Heart left ventricle (tissue), 16 donors: ENCODE measurements around the gene CD2BP2. TPM values are rescaled to one million over a fixed set of nuclear protein-coding genes. Genes with fewer than 3 reads are reported as not detected.
A peak's percentile ranks its signal among the peaks of the same experiment; 100 is the strongest.
"Not testable (repeated sequence)": the region's sequence is repeated elsewhere in the genome, so short reads cannot be mapped to it uniquely, and the experiment has no call there.

ENCODE experiments used
- ATAC-seq, 4 donors: fragments of 200-7000 bp; cut with Tn5 transposase; one replicate each; pipeline ENCODE4 v1.9.1; 2020 to 2022; ENCODE audit warnings: moderate library complexity in 4 of 4, mild to moderate bottlenecking in 3 of 4, moderate number of reproducible peaks in 1 of 4
- DNase-seq, 5 donors: peaks; one replicate each; pipeline ENCODE4 v3.0.0-alpha.2; 2020
- H3K27ac ChIP-seq, 12 donors: fragments of 200-600 bp; sonication (generic) in 4 of 12; one replicate each; pipeline versions ENCODE4 v1.5.0 to v1.8.0; 2016 to 2022; ENCODE audit warnings: mild to moderate bottlenecking in 2 of 12
- H3K27me3 ChIP-seq, 9 donors: fragments of 200-600 bp; sonication (generic) in 2 of 9; one replicate each; pipeline versions ENCODE4 v1.5.1 to v1.8.0; 2016 to 2022; ENCODE audit warnings: mild to moderate bottlenecking in 3 of 9
- H3K36me3 ChIP-seq, 9 donors: fragments of 200-600 bp; sonication (generic) in 2 of 9; one replicate each; pipeline versions ENCODE4 v1.5.0 to v1.8.0; 2018 to 2022; ENCODE audit warnings: mild to moderate bottlenecking in 2 of 9
- H3K4me1 ChIP-seq, 12 donors: fragments of 200-600 bp; sonication (generic) in 4 of 12; one replicate each; pipeline versions ENCODE4 v1.5.0 to v1.8.0; 2016 to 2022; ENCODE audit warnings: mild to moderate bottlenecking in 3 of 12
- H3K4me3 ChIP-seq, 12 donors: fragments of 200-600 bp; sonication (generic) in 4 of 12; one replicate each; pipeline versions ENCODE4 v1.5.0 to v1.8.0; 2017 to 2022; ENCODE audit warnings: mild to moderate bottlenecking in 9 of 12, moderate library complexity in 4 of 12
- H3K9me3 ChIP-seq, 12 donors: fragments of 200-600 bp; sonication (generic) in 4 of 12; one replicate each; pipeline versions ENCODE4 v1.5.0 to v1.8.0; 2016 to 2022; ENCODE audit warnings: mild to moderate bottlenecking in 1 of 12
- CTCF ChIP-seq, 12 donors: fragments of 200-600 bp; sonication (generic) in 4 of 12; IDR thresholded peaks; one replicate each; pipeline versions ENCODE4 v1.5.0 to v1.8.0; 2018 to 2022; ENCODE audit warnings: antibody characterized with exemption in 12 of 12, mild to moderate bottlenecking in 5 of 12
- POLR2A ChIP-seq, 2 donors: fragments of 450-650 bp; IDR thresholded peaks; one replicate each; pipeline ENCODE4 v1.6.1; 2017; ENCODE audit warnings: antibody characterized with exemption in 2 of 2, mild to moderate bottlenecking in 2 of 2, moderate library complexity in 2 of 2
- WGBS, 4 donors: extraction: QIAGEN DNeasy Blood & Tissue Kit in 2 of 4; methylation state at CpG; one replicate each; pipeline versions ENCODE4 v1.1.5 to v1.1.7; 2013 to 2018; 5-methylcytosine and 5-hydroxymethylcytosine counted together
- intact Hi-C, 10 donors: fragments of 100-400 bp; cut with DNase I; formaldehyde crosslinking; loops; one replicate each; pipeline versions ENCODE4 v1.11.1 to v1.14.2; 2022
- polyA plus RNA-seq, 2 donors: library from polyadenylated mRNA; stranded (reverse); fragments of 200-250 nt; gene quantifications; one replicate each; pipeline ENCODE4 v1.2.3, GENCODE V29; 2013
- total RNA-seq, 9 donors: library from RNA; depleted of rRNA in 2 of 9; stranded (reverse); fragments of >200 nt in 2 of 9; fragmentation: NEBNext Ultra II Directional in 3 of 9; extraction: Animal tissue kit (Norgen Biotek cat#: 25700) in 3 of 9; gene quantifications; one replicate each; pipeline versions ENCODE4 v1.1.0 to v1.2.4, GENCODE V29; 2016 to 2023
- donor health status: ischemic (EF 13 %, LVEDD 7.1; RV severe dilation, severe dysfunction).
- donor health status: healthy with polysubstance abuse.
- donor health status: DM: no; HTN: yes; CAD: no.
- donor health status: DM: no; HTN: no; CAD: no.
- donor health status: ischemic (EF 25% LVEDD 6.9; RV normal size, moderate dysfunction).
- donor health status: ischemic (EF 25% LVEDD 5.7; RV mildly dilated, moderate dysfunction).
- donor health status: healthy.
- donor health status: DM: yes; HTN: yes; CAD: no.
- donor health status: ischemic (EF 35%, LVEDD 5.7; RV mildly dilated, moderate dysfunction).
- donor health status: nonischemic (EF 11% LVEDD 7.7; RV severe dilation, severe dysfunction).
- donor health status: DM: yes; HTN: yes; CAD: no.
- donor health status: PGD.
- donor health status: ischemic (EF 29% LVEDD 5.4; RV normal size, mild dysfunction).
- donor health status: nonischemic (EF 23%, LVEDD 6.1; RV moderate dilation, normal function).

The CD2BP2 gene
- total and polyA plus RNA-seq, 11 donors, result 21.5 to 54.5 (median 39.8) TPM

GRCh38 chr16:30335598-30336474, 19.3 kb downstream of the CD2BP2 start:
- WGBS, 4 donors, result 47 to 54% (median 51%) methylated on average over 16 to 17 of the region's 17 CpGs
- H3K27me3 ChIP-seq, result no peaks in the 10 kb centered on the region
- TF ChIP-seq POLR2A (IDR thresholded peaks at IDR 0.05), result no peak
- TF ChIP-seq CTCF (IDR thresholded peaks at IDR 0.05), result no peak
- peak; percentile 28 to 65 (median 38) for ATAC-seq
- peak overlapping the region in 11 of 12 donors; percentile 93 to 98 (median 97) for H3K27ac ChIP-seq
- peak overlapping the region; percentile 49 to 95 (median 78) for H3K4me3 ChIP-seq
- intact Hi-C loops, result loop anchor here in 1 of 10 donors (2.0 kb wide), 1 partner anchor 19 kb away; the partner anchor contains the start of gene CD2BP2
- peaks cover 0 to 13% (median 7%) of the 10 kb centered on the region in 12 donors for H3K4me1 ChIP-seq
- H3K36me3 ChIP-seq, result no peaks in the 10 kb centered on the region
- H3K9me3 ChIP-seq, result no peaks in the 10 kb centered on the region
- DNase-seq, result peak in 3 of 5 donors; percentile 25 to 56 (median 32)

GRCh38 chr16:30335028-30335597, 20.0 kb downstream of the CD2BP2 start:
- ATAC-seq, result peak; percentile 89 to 95 (median 94)
- intact Hi-C loops, result loop anchor here in 1 of 10 donors (2.0 kb wide), 1 partner anchor 20 kb away; the partner anchor contains the start of gene CD2BP2
- peaks cover 0 to 13% (median 7%) of the 10 kb centered on the region in 12 donors for H3K4me1 ChIP-seq
- peak; percentile 87 to 93 (median 89) for DNase-seq
- H3K9me3 ChIP-seq, H3K27me3 ChIP-seq, H3K36me3 ChIP-seq: not testable (repeated sequence)
- peak overlapping the region; percentile 75 to 98 (median 96) for H3K27ac ChIP-seq
- peak overlapping the region; percentile 49 to 95 (median 78) for H3K4me3 ChIP-seq
- TF ChIP-seq POLR2A (IDR thresholded peaks at IDR 0.05), result peak in 1 of 2 donors; percentile 85
- WGBS, 4 donors, result 0% methylated on average over 39 to 70 of the region's 70 CpGs

GRCh38 chr16:30334473-30334989, 20.6 kb downstream of the CD2BP2 start:
- H3K36me3 ChIP-seq, H3K27me3 ChIP-seq, H3K9me3 ChIP-seq: not testable (repeated sequence)
- ATAC-seq, result peak; percentile 88 to 98 (median 97)
- DNase-seq, result peak; percentile 85 to 94 (median 89)
- peak overlapping the region; percentile 49 to 95 (median 78) for H3K4me3 ChIP-seq
- peak overlapping the region; percentile 41 to 98 (median 96) for H3K27ac ChIP-seq
- WGBS, 4 donors, result 0 to 1% (median 0%) methylated on average over 3 to 28 of the region's 33 CpGs
- peaks cover 0 to 13% (median 7%) of the 10 kb centered on the region in 12 donors for H3K4me1 ChIP-seq
- intact Hi-C loops, result loop anchor here in 1 of 10 donors (2.0 kb wide), 1 partner anchor 20 kb away; the partner anchor contains the start of gene CD2BP2

- H3K36me3 ChIP-seq, ATAC-seq, H3K9me3 ChIP-seq, H3K4me1 ChIP-seq, H3K27ac ChIP-seq, H3K4me3 ChIP-seq, intact Hi-C loops, DNase-seq, H3K27me3 ChIP-seq: not testable (repeated sequence)
- 92 to 96% (median 93%) methylated on average over 6 of the region's 6 CpGs for WGBS, 4 donors
Measured at GRCh38 chr16:30324220-30324619, 30.9 kb downstream of the CD2BP2 start.

- H3K9me3 ChIP-seq, H3K27ac ChIP-seq, ATAC-seq, H3K4me3 ChIP-seq, H3K36me3 ChIP-seq, DNase-seq, H3K27me3 ChIP-seq, intact Hi-C loops: not testable (repeated sequence)
- peaks cover 0 to 16% (median 0%) of the 10 kb centered on the region in 12 donors for H3K4me1 ChIP-seq
- 39 to 59% (median 50%) methylated on average over 2 of the region's 2 CpGs for WGBS, 4 donors
Measured at GRCh38 chr16:30318647-30319046, 36.5 kb downstream of the CD2BP2 start.

- WGBS, 4 donors, result 78 to 100% (median 87%) methylated on average over 1 to 3 of the region's 4 CpGs; no CpG with 5 or more reads in 1 of the 4 donors
- intact Hi-C loops, DNase-seq, ATAC-seq, H3K36me3 ChIP-seq, H3K9me3 ChIP-seq, H3K27ac ChIP-seq, H3K27me3 ChIP-seq, H3K4me3 ChIP-seq: not testable (repeated sequence)
- peaks cover 0 to 15% (median 7%) of the 10 kb centered on the region in 12 donors for H3K4me1 ChIP-seq
Measured at GRCh38 chr16:30310937-30311336, 44.2 kb downstream of the CD2BP2 start.

- H3K4me3 ChIP-seq, H3K27me3 ChIP-seq, H3K27ac ChIP-seq, intact Hi-C loops, DNase-seq, H3K9me3 ChIP-seq, ATAC-seq, H3K36me3 ChIP-seq: not testable (repeated sequence)
- 89 to 93% (median 91%) methylated on average over 5 of the region's 5 CpGs for WGBS, 4 donors
- peaks cover 0 to 15% (median 7%) of the 10 kb centered on the region in 12 donors for H3K4me1 ChIP-seq
Measured at GRCh38 chr16:30309255-30309654, 45.9 kb downstream of the CD2BP2 start.
